SU-DHL-6 (cell line): ENCODE data around the gene FSTL4.

ENCODE experiments used
- H2AFZ ChIP-seq: fragments of 200-600 bp; sonication (generic); 2 replicates; pipeline ENCODE4 v1.6.1; 2014; ENCODE audit warnings: low read depth, mild to moderate bottlenecking, moderate library complexity, mixed read lengths, antibody characterized with exemption, low read length; ENCODE audit not compliant: severe bottlenecking
- H3F3A ChIP-seq: fragments of 200-600 bp; shearing (Covaris generic); 2 replicates; pipeline ENCODE4 v1.6.0; 2016; ENCODE audit warnings: antibody characterized with exemption, mild to moderate bottlenecking; ENCODE audit not compliant: insufficient read depth
- H3K27ac ChIP-seq: fragments of 200-600 bp; sonication (generic); 2 replicates; pipeline ENCODE4 v1.5.1; 2016; ENCODE audit warnings: low read depth, mild to moderate bottlenecking, low read length, moderate library complexity, mixed read lengths
- H3K27me3 ChIP-seq: fragments of 200-600 bp; sonication (generic), shearing (Covaris generic); 2 replicates; pipeline ENCODE4 v1.6.0; 2014; ENCODE audit warnings: mild to moderate bottlenecking, low read length
- H3K36me3 ChIP-seq: fragments of 200-600 bp; sonication (generic); 2 replicates; pipeline ENCODE4 v1.6.1; 2014; ENCODE audit warnings: mild to moderate bottlenecking, low read length, mixed read lengths
- H3K4me2 ChIP-seq: fragments of 300-600, 200-600 bp; shearing (Covaris generic), sonication (generic); 2 replicates; pipeline ENCODE4 v1.6.0; 2014; ENCODE audit warnings: low read length, low read depth, mild to moderate bottlenecking; ENCODE audit not compliant: poor library complexity, severe bottlenecking
- H3K4me3 ChIP-seq: fragments of 200-600 bp; sonication (generic); 2 replicates; pipeline ENCODE4 v1.5.1; 2014; ENCODE audit warnings: antibody characterized with exemption, low read length, mild to moderate bottlenecking, mixed read lengths; ENCODE audit not compliant: insufficient read depth, poor library complexity, severe bottlenecking
- H3K79me2 ChIP-seq: fragments of 200-600 bp; sonication (generic); 2 replicates; pipeline ENCODE4 v1.6.1; 2014; ENCODE audit warnings: mild to moderate bottlenecking, low read length, moderate library complexity; ENCODE audit not compliant: insufficient read depth
- H3K9ac ChIP-seq: fragments of 200-600 bp; sonication (generic); 2 replicates; pipeline ENCODE4 v1.7.0; 2014; ENCODE audit warnings: mild to moderate bottlenecking, low read length
- H3K9me2 ChIP-seq: fragments of 200-600 bp; sonication (generic); replicated peaks from 2 replicates; pipeline ENCODE4 v1.6.1; 2014; ENCODE audit warnings: low read length; ENCODE audit not compliant: insufficient read depth
- H3K9me3 ChIP-seq: fragments of 200-600 bp; sonication (generic); 2 replicates; pipeline ENCODE4 v1.6.1; 2014; ENCODE audit warnings: low read length, mixed read lengths; ENCODE audit not compliant: insufficient read depth
- H4K20me1 ChIP-seq: fragments of 200-600 bp; sonication (generic); 2 replicates; pipeline ENCODE4 v1.6.1; 2014; ENCODE audit warnings: low read depth, mild to moderate bottlenecking, antibody characterized with exemption, low read length, moderate library complexity, mixed read lengths
- EZH2phosphoT487 ChIP-seq: fragments of 200-600 bp; sonication (generic), shearing (Covaris generic); conservative IDR thresholded peaks from 2 replicates; pipeline ENCODE4 v1.6.1; 2018; ENCODE audit warnings: mild to moderate bottlenecking, antibody characterized with exemption, low read length, moderate library complexity, mixed read lengths
- TF ChIP-seq, protein P1 (sequence below): fragments of 200-600 bp; sonication (generic); IDR thresholded peaks from one replicate; pipeline ENCODE4 v1.5.1; 2017; ENCODE audit warnings: antibody characterized with exemption, mild to moderate bottlenecking, low read length, moderate library complexity; ENCODE audit not compliant: insufficient read depth, poor library complexity, severe bottlenecking

FSTL4 gene

DNA sequence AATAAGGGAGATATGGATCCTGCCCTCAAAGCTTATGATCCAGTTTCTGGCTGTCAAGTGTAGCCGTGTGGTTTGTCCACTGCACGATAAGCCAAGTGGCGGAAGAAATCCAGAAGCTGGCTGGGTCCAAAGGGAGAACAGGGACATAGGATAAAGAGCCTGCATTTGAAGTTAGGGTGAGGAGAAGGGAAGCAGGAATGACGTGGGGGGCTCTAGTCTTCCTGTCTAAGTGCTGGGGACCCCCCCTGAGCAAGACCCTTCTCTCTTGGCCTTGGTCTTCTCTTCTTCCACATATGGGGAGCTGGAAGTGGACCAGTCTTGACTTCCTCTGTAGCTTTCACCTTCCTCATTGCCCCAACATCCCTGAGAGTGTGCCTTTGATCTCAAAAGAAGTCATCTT, 186.6 kb downstream of the FSTL4 start:
- no peak overlapping the region for H2AFZ ChIP-seq
- no peaks in the 10 kb centered on the region for H4K20me1 ChIP-seq
- no peaks in the 10 kb centered on the region for H3F3A ChIP-seq
- H3K4me3 ChIP-seq, result no peak overlapping the region
- no peaks in the 10 kb centered on the region for H3K9me3 ChIP-seq
- H3K36me3 ChIP-seq, result no peaks in the 10 kb centered on the region
- no peak overlapping the region for H3K4me2 ChIP-seq
- H3K9ac ChIP-seq, result no peak overlapping the region
- H3K27ac ChIP-seq, result no peak overlapping the region
- H3K9me2 ChIP-seq, result no peaks in the 10 kb centered on the region
- H3K79me2 ChIP-seq, result no peaks in the 10 kb centered on the region
- H3K27me3 ChIP-seq, result no peaks in the 10 kb centered on the region
- TF ChIP-seq, protein P1, sequence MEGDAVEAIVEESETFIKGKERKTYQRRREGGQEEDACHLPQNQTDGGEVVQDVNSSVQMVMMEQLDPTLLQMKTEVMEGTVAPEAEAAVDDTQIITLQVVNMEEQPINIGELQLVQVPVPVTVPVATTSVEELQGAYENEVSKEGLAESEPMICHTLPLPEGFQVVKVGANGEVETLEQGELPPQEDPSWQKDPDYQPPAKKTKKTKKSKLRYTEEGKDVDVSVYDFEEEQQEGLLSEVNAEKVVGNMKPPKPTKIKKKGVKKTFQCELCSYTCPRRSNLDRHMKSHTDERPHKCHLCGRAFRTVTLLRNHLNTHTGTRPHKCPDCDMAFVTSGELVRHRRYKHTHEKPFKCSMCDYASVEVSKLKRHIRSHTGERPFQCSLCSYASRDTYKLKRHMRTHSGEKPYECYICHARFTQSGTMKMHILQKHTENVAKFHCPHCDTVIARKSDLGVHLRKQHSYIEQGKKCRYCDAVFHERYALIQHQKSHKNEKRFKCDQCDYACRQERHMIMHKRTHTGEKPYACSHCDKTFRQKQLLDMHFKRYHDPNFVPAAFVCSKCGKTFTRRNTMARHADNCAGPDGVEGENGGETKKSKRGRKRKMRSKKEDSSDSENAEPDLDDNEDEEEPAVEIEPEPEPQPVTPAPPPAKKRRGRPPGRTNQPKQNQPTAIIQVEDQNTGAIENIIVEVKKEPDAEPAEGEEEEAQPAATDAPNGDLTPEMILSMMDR, result no peak
- TF ChIP-seq EZH2phosphoT487, result no peak

DNA sequence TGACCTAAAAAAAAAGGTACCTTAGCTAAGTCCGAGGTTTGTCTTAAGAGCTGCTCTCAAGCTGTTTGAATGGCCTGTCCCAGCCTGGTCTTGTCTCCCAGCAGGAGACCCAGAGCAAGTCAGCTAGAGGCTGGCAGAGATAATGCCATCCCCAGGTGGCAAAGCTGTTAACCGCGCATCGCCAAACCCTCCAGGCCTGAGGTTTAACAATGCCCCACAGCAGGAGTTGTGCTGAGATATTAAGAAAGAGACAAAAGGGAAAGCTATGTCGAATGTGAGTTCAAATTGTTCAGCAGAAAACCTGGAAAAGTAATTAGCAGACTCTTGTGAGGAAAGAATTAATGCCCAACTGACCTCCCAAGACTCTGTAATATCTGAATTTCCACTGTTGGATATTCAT, 187.1 kb downstream of the FSTL4 start:
- H3K9me2 ChIP-seq, result no peaks in the 10 kb centered on the region
- H3K36me3 ChIP-seq, result no peaks in the 10 kb centered on the region
- TF ChIP-seq EZH2phosphoT487, result no peak
- TF ChIP-seq, protein P1, result no peak
- no peaks in the 10 kb centered on the region for H3F3A ChIP-seq
- H3K4me3 ChIP-seq, result no peak overlapping the region
- H2AFZ ChIP-seq, result no peak overlapping the region
- no peak overlapping the region for H3K27ac ChIP-seq
- H3K4me2 ChIP-seq, result no peak overlapping the region
- H4K20me1 ChIP-seq, result no peaks in the 10 kb centered on the region
- H3K27me3 ChIP-seq, result no peaks in the 10 kb centered on the region
- no peaks in the 10 kb centered on the region for H3K79me2 ChIP-seq
- H3K9me3 ChIP-seq, result no peaks in the 10 kb centered on the region
- no peak overlapping the region for H3K9ac ChIP-seq

DNA sequence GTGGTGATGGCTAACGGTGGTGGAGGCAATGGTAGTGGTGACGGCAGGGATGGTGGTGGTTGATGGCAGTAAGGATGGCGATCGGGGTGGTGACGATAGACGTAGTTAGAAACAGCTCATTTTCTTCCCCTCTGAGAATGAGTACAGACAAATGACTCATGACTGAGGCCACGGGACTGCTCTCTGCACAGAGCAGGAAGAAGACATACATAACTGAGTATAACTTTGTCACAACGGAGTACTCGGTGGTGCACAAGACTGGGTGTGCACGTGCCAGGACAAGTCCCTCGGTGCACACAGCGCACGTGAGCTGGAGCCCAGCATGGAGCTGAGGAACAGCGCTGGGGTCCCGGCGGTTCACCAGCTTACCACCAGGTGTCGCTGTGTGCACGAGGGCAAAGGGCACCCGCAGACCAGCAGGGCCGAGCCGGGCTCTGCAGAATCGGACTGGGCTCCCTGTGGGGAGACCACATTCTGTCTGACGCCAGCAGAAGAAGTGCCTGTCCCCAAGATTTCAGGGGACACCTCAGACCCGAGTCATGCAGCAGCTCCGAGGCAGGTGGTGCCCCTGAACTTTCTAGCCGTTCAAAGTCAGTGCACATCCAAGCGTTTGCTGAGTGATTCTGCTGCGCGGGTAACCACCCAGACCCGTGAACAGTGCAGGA, 188.6 kb downstream of the FSTL4 start:
- H2AFZ ChIP-seq, result peak overlapping the region; percentile 44
- TF ChIP-seq EZH2phosphoT487, result no peak
- TF ChIP-seq, protein P1, result peak; percentile 80
- peak overlapping the region; percentile 10 for H3K4me2 ChIP-seq
- H3K9me3 ChIP-seq, result no peaks in the 10 kb centered on the region
- no peaks in the 10 kb centered on the region for H3K27me3 ChIP-seq
- H3F3A ChIP-seq, result no peaks in the 10 kb centered on the region
- H4K20me1 ChIP-seq, result no peaks in the 10 kb centered on the region
- H3K36me3 ChIP-seq, result no peaks in the 10 kb centered on the region
- H3K79me2 ChIP-seq, result no peaks in the 10 kb centered on the region
- H3K9ac ChIP-seq, result no peak overlapping the region
- no peak overlapping the region for H3K27ac ChIP-seq
- no peaks in the 10 kb centered on the region for H3K9me2 ChIP-seq
- H3K4me3 ChIP-seq, result no peak overlapping the region
